Right lobe of liver (tissue), 6 donors: ENCODE data around the gene ASCC1. TPM values are rescaled to one million over a fixed set of nuclear protein-coding genes. Genes with fewer than 3 reads are reported as not detected.

Source experiments
- ATAC-seq, 4 donors: fragments of 200-7000 bp; cut with Tn5 transposase; one replicate each; pipeline ENCODE4 v1.9.1; 2020; ENCODE audit warnings: mild to moderate bottlenecking in 4 of 4, moderate library complexity in 4 of 4
- DNase-seq, 3 donors: peaks; one replicate each; pipeline ENCODE4 v3.0.0-alpha.2; 2020
- H3K27ac ChIP-seq, 3 donors: fragments of 200-600 bp; one replicate each; pipeline ENCODE4 v1.8.0; 2022
- H3K27me3 ChIP-seq, 2 donors: fragments of 200-600 bp; one replicate each; pipeline ENCODE4 v1.8.0; 2022
- H3K36me3 ChIP-seq, 4 donors: fragments of 200-600 bp; sonication (generic) in 1 of 4; one replicate each; pipeline versions ENCODE4 v1.5.1 to v1.8.0; 2017 to 2022; ENCODE audit warnings: control low read depth in 1 of 4
- H3K4me1 ChIP-seq, 4 donors: fragments of 200-600 bp; sonication (generic) in 1 of 4; one replicate each; pipeline versions ENCODE4 v1.5.1 to v1.8.0; 2017 to 2022; ENCODE audit warnings: control low read depth in 1 of 4
- H3K4me3 ChIP-seq, 3 donors: fragments of 200-600 bp; one replicate each; pipeline ENCODE4 v1.8.0; 2022
- H3K9me3 ChIP-seq, 4 donors: fragments of 200-600 bp; sonication (generic) in 1 of 4; one replicate each; pipeline versions ENCODE4 v1.5.1 to v1.8.0; 2017 to 2022; ENCODE audit warnings: control low read depth in 1 of 4
- CTCF ChIP-seq, 4 donors: fragments of 200-600 bp in 3 of 4; fragments of 450-650 bp in 1 of 4; IDR thresholded peaks; one replicate each; pipeline versions ENCODE4 v1.5.1 to v1.8.0; 2016 to 2022; ENCODE audit warnings: antibody characterized with exemption in 4 of 4, mild to moderate bottlenecking in 2 of 4
- POLR2A ChIP-seq: fragments of 450-650 bp; IDR thresholded peaks from one replicate; pipeline ENCODE4 v1.6.1; 2017; ENCODE audit warnings: antibody characterized with exemption, mild to moderate bottlenecking
- WGBS: methylation state at CpG from one replicate; pipeline ENCODE4 v1.1.6; 2018; ENCODE audit warnings: low coverage, low lambda C conversion rate; ENCODE audit not compliant: insufficient coverage; ENCODE audit errors: missing lambda C conversion rate; 5-methylcytosine and 5-hydroxymethylcytosine counted together
- intact Hi-C, 2 donors: fragments of 100-400 bp; cut with DNase I; formaldehyde crosslinking; loops; one replicate each; pipeline versions ENCODE4 v1.11.2 to v1.14.1; 2022
- total RNA-seq, 6 experiments: library from RNA; depleted of rRNA in 2 of 6; stranded (reverse); fragments of >200 nt in 2 of 6; fragmentation: NEBNext Ultra II Directional in 3 of 6; extraction: Animal tissue kit (Norgen Biotek cat#: 25700) in 3 of 6; gene quantifications; one replicate each; pipeline versions ENCODE4 v1.1.0 to v1.2.4, GENCODE V29; 2016 to 2023
- donor health status: DM: no; HTN: yes; CAD: no.
- donor health status: DM: no; HTN: no; CAD: no.
- donor health status: DM: no; HTN: no; CAD: no.
- donor health status: DM: no; HTN: yes; CAD: no.
- donor health status: DM: no; HTN: yes; CAD: no.

Gene ASCC1
- total RNA-seq, 6 experiments from 2014 or later = 12.0 to 26.5 (median 14.5) TPM

- Histone ChIP-seq H3K4me3 (no peak overlapping the region), H3K36me3 (no peaks in the 10 kb centered on the region), H3K9me3 (no peaks in the 10 kb centered on the region), H3K4me1 (no peaks in the 10 kb centered on the region), H3K27ac (no peak overlapping the region), H3K27me3 (no peaks in the 10 kb centered on the region)
- WGBS = 70% methylated on average over 7 of the region's 7 CpGs
- DNase-seq (no peak), ATAC-seq (peak in 2 of 4 donors; percentile 41 to 44)
- TF ChIP-seq CTCF (IDR thresholded peaks at IDR 0.05) = no peak
- TF ChIP-seq POLR2A = no peak
- intact Hi-C loops = no loop called here
Measured at GRCh38 chr10:72171175-72171630, 44.9 kb downstream of the ASCC1 start.

- WGBS = 91% methylated on average over 4 of the region's 4 CpGs
- intact Hi-C loops = no loop called here
Measured at GRCh38 chr10:72170733-72171132, 45.3 kb downstream of the ASCC1 start.

GRCh38 chr10:72170263-72170662 is 45.8 kb downstream of the ASCC1 start:
- intact Hi-C loops = no loop called here
- Histone ChIP-seq H3K9me3 (no peaks in the 10 kb centered on the region), H3K4me1 (no peaks in the 10 kb centered on the region), H3K4me3 (no peak overlapping the region), H3K27me3 (no peaks in the 10 kb centered on the region), H3K27ac (no peak overlapping the region), H3K36me3 (no peaks in the 10 kb centered on the region)
- ATAC-seq = peak in 1 of 4 donors; percentile 15
- TF ChIP-seq CTCF (IDR thresholded peaks at IDR 0.05) (no peak), POLR2A (no peak)
- 96% methylated on average over 4 of the region's 4 CpGs for WGBS
- no peak for DNase-seq

More at GRCh38 chr10:72170733-72171132, 45.3 kb downstream of the ASCC1 start:
- no peaks in the 10 kb centered on the region for H3K36me3 ChIP-seq
- H3K27me3 ChIP-seq = no peaks in the 10 kb centered on the region
- H3K4me1 ChIP-seq = no peaks in the 10 kb centered on the region
- no peak overlapping the region for H3K27ac ChIP-seq
- TF ChIP-seq CTCF (IDR thresholded peaks at IDR 0.05) (no peak), POLR2A (no peak)
- no peak for DNase-seq
- ATAC-seq = no peak
- H3K9me3 ChIP-seq = no peaks in the 10 kb centered on the region
- no peak overlapping the region for H3K4me3 ChIP-seq

- no peak for TF ChIP-seq CTCF (IDR thresholded peaks at IDR 0.05)
- no peak for TF ChIP-seq POLR2A
- WGBS = 92% methylated on average over 3 of the region's 3 CpGs
- H3K27ac ChIP-seq = no peak overlapping the region
- DNase-seq (no peak), ATAC-seq (no peak)
- no peak overlapping the region for H3K4me3 ChIP-seq
- no peaks in the 10 kb centered on the region for H3K36me3 ChIP-seq
- no peaks in the 10 kb centered on the region for H3K27me3 ChIP-seq
- no peaks in the 10 kb centered on the region for H3K4me1 ChIP-seq
- intact Hi-C loops = no loop called here
- H3K9me3 ChIP-seq = no peaks in the 10 kb centered on the region
Measured at GRCh38 chr10:72167118-72167517, 49.0 kb downstream of the ASCC1 start.

GRCh38 chr10:72164617-72165016 is 51.5 kb downstream of the ASCC1 start:
- H3K9me3 ChIP-seq = no peaks in the 10 kb centered on the region
- DNase-seq = no peak
- 61% methylated on average over 2 of the region's 2 CpGs for WGBS
- H3K4me3 ChIP-seq = no peak overlapping the region
- no peak for TF ChIP-seq CTCF (IDR thresholded peaks at IDR 0.05)
- TF ChIP-seq POLR2A = no peak
- no peaks in the 10 kb centered on the region for H3K4me1 ChIP-seq
- peaks cover 0 to 8% (median 0%) of the 10 kb centered on the region in 4 donors for H3K36me3 ChIP-seq
- intact Hi-C loops = no loop called here
- H3K27me3 ChIP-seq = no peaks in the 10 kb centered on the region
- ATAC-seq = no peak
- H3K27ac ChIP-seq = no peak overlapping the region
